ENCODE results near the gene AURKAIP1. TPM values are rescaled to one million over a fixed set of nuclear protein-coding genes. Genes with fewer than 3 reads are reported as not detected.
"Not testable (repeated sequence)": the region's sequence is repeated elsewhere in the genome, so short reads cannot be mapped to it uniquely, and the experiment has no call there.

AURKAIP1 gene
- total and polyA plus RNA-seq, 3 experiments from 2014 or later, result 157 to 169 (median 159) TPM

- no peaks in the 10 kb centered on the region for H3K9me3 ChIP-seq (ENCODE audit: low read length)
- Mint-ChIP-seq H3K27me3 (no peaks in the 10 kb centered on the region), H3K4me1 (peaks cover 2 to 13% (median 7%) of the 10 kb centered on the region in 3 donors), H3K9me3 (no peaks in the 10 kb centered on the region), H3K4me3 (no peak overlapping the region), H3K27ac (peak overlapping the region in 1 of 8 donors; percentile 43), H3K36me3 (peaks cover 10 to 74% (median 13%) of the 10 kb centered on the region in 3 donors)
- ChIA-PET POLR2A (no interaction called here), CTCF (interaction anchor here (1.1 to 2.4 kb wide), 3 partner anchors 11 to 16 kb away, joined by 4 to 8 read pairs (median 4); partner anchors contain the start of genes AURKAIP1 and CCNL2)
- H3K27me3 ChIP-seq (ENCODE audit: insufficient read depth, low read length, poor library complexity, severe bottlenecking), result no peaks in the 10 kb centered on the region
- no peak for DNase-seq
- no peak overlapping the region for H3K27ac ChIP-seq (ENCODE audit: low read depth, low read length)
- H3K4me1 ChIP-seq (ENCODE audit: insufficient read depth, low read length), result no peaks in the 10 kb centered on the region
- peaks cover 70% of the 10 kb centered on the region for H3K36me3 ChIP-seq (ENCODE audit: insufficient read depth, low read length)
- H3K4me3 ChIP-seq (ENCODE audit: low read length), result no peak overlapping the region
These were observed 13.1 kb upstream of the AURKAIP1 start for GRCh38 chr1:1388078-1388472.

- no peaks in the 10 kb centered on the region for H3K27me3 Mint-ChIP-seq
- no peak overlapping the region for H3K4me3 Mint-ChIP-seq
- Histone ChIP-seq H3K36me3 (ENCODE audit: insufficient read depth, low read length) (peaks cover 63% of the 10 kb centered on the region), H3K4me3 (ENCODE audit: low read length) (no peak overlapping the region), H3K27ac (ENCODE audit: low read depth, low read length) (no peak overlapping the region), H3K4me1 (ENCODE audit: insufficient read depth, low read length) (no peaks in the 10 kb centered on the region), H3K9me3 (ENCODE audit: low read length) (no peaks in the 10 kb centered on the region), H3K27me3 (ENCODE audit: insufficient read depth, low read length, poor library complexity, severe bottlenecking) (no peaks in the 10 kb centered on the region)
- no peaks in the 10 kb centered on the region for H3K9me3 Mint-ChIP-seq
- H3K36me3 Mint-ChIP-seq, result peaks cover 10 to 67% (median 13%) of the 10 kb centered on the region in 3 donors
- H3K27ac Mint-ChIP-seq, result peak overlapping the region in 1 of 8 donors; percentile 43
- no peak for DNase-seq
- peaks cover 2 to 7% (median 4%) of the 10 kb centered on the region in 3 donors for H3K4me1 Mint-ChIP-seq
- ChIA-PET CTCF (interaction anchor here (1.1 to 1.7 kb wide), 2 partner anchors 12 kb away, joined by 4 read pairs; partner anchors contain the start of genes AURKAIP1 and CCNL2), POLR2A (no interaction called here)
These were observed 12.4 kb upstream of the AURKAIP1 start for GRCh38 chr1:1387098-1388077.

- H3K4me1 Mint-ChIP-seq, result peaks cover 0 to 3% (median 1%) of the 10 kb centered on the region in 3 donors
- Histone ChIP-seq H3K9me3 (ENCODE audit: low read length) (no peaks in the 10 kb centered on the region), H3K4me3 (ENCODE audit: low read length) (no peak overlapping the region), H3K4me1 (ENCODE audit: insufficient read depth, low read length) (no peaks in the 10 kb centered on the region), H3K27ac (ENCODE audit: low read depth, low read length) (no peak overlapping the region), H3K36me3 (ENCODE audit: insufficient read depth, low read length) (peaks cover 49% of the 10 kb centered on the region), H3K27me3 (ENCODE audit: insufficient read depth, low read length, poor library complexity, severe bottlenecking) (no peaks in the 10 kb centered on the region)
- ChIA-PET CTCF (interaction anchor here (1.1 kb wide), 1 partner anchor 14 kb away, joined by 4 read pairs; the partner anchor contains the start of gene CCNL2), POLR2A (interaction anchor here (1.3 kb wide), 1 partner anchor 14 kb away, joined by 3 read pairs; no protein-coding TSS in a partner anchor)
- DNase-seq, result no peak
- peaks cover 9 to 53% (median 10%) of the 10 kb centered on the region in 3 donors for H3K36me3 Mint-ChIP-seq
- no peaks in the 10 kb centered on the region for H3K9me3 Mint-ChIP-seq
- no peaks in the 10 kb centered on the region for H3K27me3 Mint-ChIP-seq
- no peak overlapping the region for H3K4me3 Mint-ChIP-seq
- H3K27ac Mint-ChIP-seq, result no peak overlapping the region
These were observed 10.9 kb upstream of the AURKAIP1 start for GRCh38 chr1:1385931-1386330.

- POLR2A ChIA-PET, result interaction anchor here (1.3 kb wide), 1 partner anchor 15 kb away, joined by 3 read pairs; no protein-coding TSS in a partner anchor
- H3K27me3 ChIP-seq (ENCODE audit: insufficient read depth, low read length, poor library complexity, severe bottlenecking); CTCF ChIA-PET; H3K27ac Mint-ChIP-seq; H3K4me3 Mint-ChIP-seq; H3K27ac ChIP-seq (ENCODE audit: low read depth, low read length); H3K4me3 ChIP-seq (ENCODE audit: low read length); DNase-seq; H3K4me1 ChIP-seq (ENCODE audit: insufficient read depth, low read length); H3K9me3 Mint-ChIP-seq; H3K4me1 Mint-ChIP-seq; H3K27me3 Mint-ChIP-seq; H3K9me3 ChIP-seq (ENCODE audit: low read length): not testable (repeated sequence)
- peaks cover 44% of the 10 kb centered on the region for H3K36me3 ChIP-seq (ENCODE audit: insufficient read depth, low read length)
- H3K36me3 Mint-ChIP-seq, result peaks cover 5 to 47% (median 6%) of the 10 kb centered on the region in 3 donors
These were observed 10.3 kb upstream of the AURKAIP1 start for GRCh38 chr1:1385339-1385738.

- Histone ChIP-seq H3K9me3 (ENCODE audit: low read length) (no peaks in the 10 kb centered on the region), H3K4me1 (ENCODE audit: insufficient read depth, low read length) (no peaks in the 10 kb centered on the region), H3K4me3 (ENCODE audit: low read length) (no peak overlapping the region), H3K36me3 (ENCODE audit: insufficient read depth, low read length) (peaks cover 7% of the 10 kb centered on the region), H3K27ac (ENCODE audit: low read depth, low read length) (no peak overlapping the region), H3K27me3 (ENCODE audit: insufficient read depth, low read length, poor library complexity, severe bottlenecking) (no peaks in the 10 kb centered on the region)
- Mint-ChIP-seq H3K4me3 (no peak overlapping the region), H3K9me3 (no peaks in the 10 kb centered on the region), H3K27me3 (no peaks in the 10 kb centered on the region), H3K4me1 (peaks cover 0 to 3% (median 0%) of the 10 kb centered on the region in 3 donors), H3K27ac (no peak overlapping the region), H3K36me3 (peaks cover 0 to 7% (median 0%) of the 10 kb centered on the region in 3 donors)
- DNase-seq, result no peak
- ChIA-PET CTCF (interaction anchor here (1.2 kb wide), 1 partner anchor 19 kb away, joined by 3 read pairs; no protein-coding TSS in a partner anchor), POLR2A (no interaction called here)
These were observed 6.3 kb upstream of the AURKAIP1 start for GRCh38 chr1:1381294-1381693.

GRCh38 chr1:1380860-1381259 is 5.9 kb upstream of the AURKAIP1 start:
- no peaks in the 10 kb centered on the region for H3K9me3 Mint-ChIP-seq

GRCh38 chr1:1377540-1378205 is 2.7 kb upstream of the AURKAIP1 start:
- H3K27ac Mint-ChIP-seq, result peak overlapping the region in 1 of 8 donors; percentile 32
- CTCF ChIA-PET, result interaction anchor here (0.7 kb wide), 1 partner anchor 22 kb away, joined by 3 read pairs; no protein-coding TSS in a partner anchor

More at GRCh38 chr1:1380860-1381259, 5.9 kb upstream of the AURKAIP1 start:
- Mint-ChIP-seq H3K27me3 (no peaks in the 10 kb centered on the region), H3K4me3 (no peak overlapping the region), H3K36me3 (peaks cover 0 to 3% (median 0%) of the 10 kb centered on the region in 3 donors), H3K27ac (no peak overlapping the region), H3K4me1 (peaks cover 0 to 3% (median 3%) of the 10 kb centered on the region in 3 donors)
- Histone ChIP-seq H3K27ac (ENCODE audit: low read depth, low read length) (no peak overlapping the region), H3K27me3 (ENCODE audit: insufficient read depth, low read length, poor library complexity, severe bottlenecking) (no peaks in the 10 kb centered on the region), H3K36me3 (ENCODE audit: insufficient read depth, low read length) (peaks cover 3% of the 10 kb centered on the region), H3K4me3 (ENCODE audit: low read length) (no peak overlapping the region), H3K9me3 (ENCODE audit: low read length) (no peaks in the 10 kb centered on the region), H3K4me1 (ENCODE audit: insufficient read depth, low read length) (peaks cover 4% of the 10 kb centered on the region)
- ChIA-PET CTCF (interaction anchor here (1.1 to 1.2 kb wide), 2 partner anchors 9 to 19 kb away, joined by 3 read pairs; no protein-coding TSS in a partner anchor), POLR2A (no interaction called here)
- DNase-seq, result no peak

More at GRCh38 chr1:1377540-1378205, 2.7 kb upstream of the AURKAIP1 start:
- H3K4me1 ChIP-seq (ENCODE audit: insufficient read depth, low read length), result peaks cover 16% of the 10 kb centered on the region
- Mint-ChIP-seq H3K9me3 (no peaks in the 10 kb centered on the region), H3K36me3 (peaks cover 0 to 15% (median 0%) of the 10 kb centered on the region in 3 donors), H3K4me3 (peak overlapping the region in 2 of 7 donors; percentile 11 to 61), H3K27me3 (no peaks in the 10 kb centered on the region), H3K4me1 (peaks cover 11 to 22% (median 14%) of the 10 kb centered on the region in 3 donors)
- H3K36me3 ChIP-seq (ENCODE audit: insufficient read depth, low read length), result no peaks in the 10 kb centered on the region
- H3K27ac ChIP-seq (ENCODE audit: low read depth, low read length), result no peak overlapping the region
- no peak overlapping the region for H3K4me3 ChIP-seq (ENCODE audit: low read length)
- no peaks in the 10 kb centered on the region for H3K27me3 ChIP-seq (ENCODE audit: insufficient read depth, low read length, poor library complexity, severe bottlenecking)
- POLR2A ChIA-PET, result no interaction called here
- no peaks in the 10 kb centered on the region for H3K9me3 ChIP-seq (ENCODE audit: low read length)
- DNase-seq, result no peak
